Stomach (tissue), 9 donors: ENCODE measurements around the gene C19orf33. TPM values are rescaled to one million over a fixed set of nuclear protein-coding genes. Genes with fewer than 3 reads are reported as not detected.

Source experiments
- DNase-seq, 2 donors: peaks; one replicate each; pipeline versions ENCODE4 v3.0.0 to v3.0.0-alpha.2; 2013 to 2019
- H3K27ac ChIP-seq, 5 donors: fragments of 200-600 bp in 4 of 5; sonication (generic) in 4 of 5; one replicate each; pipeline ENCODE4 v1.5.1; 2013 to 2019; ENCODE audit warnings: mild to moderate bottlenecking in 1 of 5, moderate library complexity in 1 of 5
- H3K27me3 ChIP-seq, 3 donors: fragments of 200-600 bp; sonication (generic); one replicate each; pipeline ENCODE4 v1.5.1; 2017 to 2019; ENCODE audit warnings: mixed run types in 1 of 3
- H3K36me3 ChIP-seq, 4 donors: fragments of 200-600 bp; sonication (generic); 1 replicate in 3 of 4; 2 replicates in 1 of 4; pipeline ENCODE4 v1.5.1; 2016 to 2019
- H3K4me1 ChIP-seq, 4 donors: fragments of 200-600 bp; sonication (generic); one replicate each; pipeline ENCODE4 v1.5.1; 2016 to 2019
- H3K4me3 ChIP-seq, 4 donors: fragments of 200-600 bp; sonication (generic) in 3 of 4; one replicate each; pipeline ENCODE4 v1.5.1; 2016 to 2019; ENCODE audit warnings: mild to moderate bottlenecking in 1 of 4
- H3K9me3 ChIP-seq, 4 donors: fragments of 200-600 bp; sonication (generic); one replicate each; pipeline ENCODE4 v1.5.1; 2016 to 2019
- EP300 ChIP-seq: sonication (generic); formaldehyde crosslinking; IDR thresholded peaks from one replicate; pipeline ENCODE4 v1.6.1; 2017; ENCODE audit warnings: antibody characterized with exemption
- POLR2A ChIP-seq, 4 donors: fragments of 450-650 bp; IDR thresholded peaks; one replicate each; pipeline ENCODE4 v1.6.1; 2016; ENCODE audit warnings: antibody characterized with exemption in 4 of 4, control low read depth in 2 of 4, mild to moderate bottlenecking in 1 of 4, moderate library complexity in 1 of 4
- POLR2AphosphoS5 ChIP-seq, 3 donors: sonication (generic); formaldehyde crosslinking; IDR thresholded peaks; one replicate each; pipeline ENCODE4 v1.6.1; 2016; ENCODE audit warnings: antibody characterized with exemption in 3 of 3
- WGBS, 5 donors: extraction: QIAGEN DNeasy Blood & Tissue Kit in 3 of 5; methylation state at CpG; one replicate each; pipeline versions ENCODE4 v1.1.5 to v1.1.7; 2013 to 2018; 5-methylcytosine and 5-hydroxymethylcytosine counted together
- intact Hi-C: fragments of 100-400 bp; cut with DNase I; formaldehyde crosslinking; loops from one replicate; pipeline ENCODE4 v1.15.1; 2023; ENCODE audit warnings: low total_unique reads
- polyA plus RNA-seq, 3 donors: library from polyadenylated mRNA; stranded (reverse); fragments of 200-250 nt; gene quantifications; one replicate each; pipeline ENCODE4 v1.2.3, GENCODE V29; 2013
- total RNA-seq, 5 donors: library from RNA; depleted of rRNA; stranded (reverse); fragments of >200 nt; gene quantifications; one replicate each; pipeline versions ENCODE4 v1.1.0 to v1.2.3, GENCODE V29; 2014 to 2016
- TF ChIP-seq, protein P1 (sequence below), 7 experiments: fragments of 450-650 bp in 4 of 7; fragments of 200-600 bp in 3 of 7; sonication (generic) in 3 of 7; IDR thresholded peaks; one replicate each; pipeline ENCODE4 v1.5.1; 2016 to 2019; ENCODE audit warnings: antibody characterized with exemption in 7 of 7, control low read depth in 2 of 7, mild to moderate bottlenecking in 1 of 7
- donor health status: healthy with polysubstance abuse.
- donor health status: Bipolar disorder and iron deficiency.
- donor health status: healthy.

The C19orf33 gene
- total and polyA plus RNA-seq, 8 donors: 33.5 to 1,069 (median 286) TPM

DNA sequence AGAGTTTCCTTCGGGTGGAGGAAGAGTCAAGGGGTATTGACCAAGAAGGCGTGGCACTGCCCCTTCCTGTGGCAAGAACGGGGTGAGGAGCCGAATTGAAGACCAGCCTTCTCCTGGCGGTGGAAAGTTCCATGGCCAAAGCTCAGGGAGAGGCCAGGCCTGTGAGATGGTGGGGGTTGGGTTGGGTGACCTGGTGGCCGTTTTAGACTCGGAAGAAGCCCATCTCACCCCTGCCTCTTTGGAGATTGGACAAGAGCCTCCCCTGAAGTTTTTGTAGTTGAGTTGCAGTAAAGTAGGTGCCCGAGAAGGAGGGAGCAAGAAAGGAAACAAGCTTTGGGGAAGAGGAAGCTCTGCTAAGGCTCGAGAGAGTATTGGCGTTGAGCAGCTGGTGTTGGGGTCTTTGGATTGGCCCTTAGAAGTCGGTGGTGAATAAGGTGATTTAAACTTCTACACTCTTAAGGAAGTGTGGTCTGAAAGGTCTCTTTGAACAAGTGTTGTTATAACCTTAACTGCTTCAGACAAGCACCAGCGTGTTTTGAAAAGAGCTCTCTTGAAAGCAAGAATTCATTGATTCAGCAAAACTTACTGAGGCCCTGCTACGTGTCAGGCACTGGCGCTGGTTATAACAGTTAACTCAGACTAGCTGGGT lies 38.7 kb upstream of the C19orf33 start:
- Histone ChIP-seq H3K4me3 (peak overlapping the region; percentile 50 to 67 (median 57)), H3K4me1 (peaks cover 37 to 67% (median 52%) of the 10 kb centered on the region in 4 donors), H3K27me3 (peaks cover 0 to 12% (median 0%) of the 10 kb centered on the region in 3 donors), H3K9me3 (no peaks in the 10 kb centered on the region), H3K36me3 (no peaks in the 10 kb centered on the region), H3K27ac (peak overlapping the region; percentile 84 to 99 (median 90))
- TF ChIP-seq EP300 (no peak), POLR2A (IDR thresholded peaks at IDR 0.05) (no peak), POLR2AphosphoS5 (IDR thresholded peaks at IDR 0.05) (peak in 1 of 3 donors; percentile 12)
- TF ChIP-seq, protein P1, sequence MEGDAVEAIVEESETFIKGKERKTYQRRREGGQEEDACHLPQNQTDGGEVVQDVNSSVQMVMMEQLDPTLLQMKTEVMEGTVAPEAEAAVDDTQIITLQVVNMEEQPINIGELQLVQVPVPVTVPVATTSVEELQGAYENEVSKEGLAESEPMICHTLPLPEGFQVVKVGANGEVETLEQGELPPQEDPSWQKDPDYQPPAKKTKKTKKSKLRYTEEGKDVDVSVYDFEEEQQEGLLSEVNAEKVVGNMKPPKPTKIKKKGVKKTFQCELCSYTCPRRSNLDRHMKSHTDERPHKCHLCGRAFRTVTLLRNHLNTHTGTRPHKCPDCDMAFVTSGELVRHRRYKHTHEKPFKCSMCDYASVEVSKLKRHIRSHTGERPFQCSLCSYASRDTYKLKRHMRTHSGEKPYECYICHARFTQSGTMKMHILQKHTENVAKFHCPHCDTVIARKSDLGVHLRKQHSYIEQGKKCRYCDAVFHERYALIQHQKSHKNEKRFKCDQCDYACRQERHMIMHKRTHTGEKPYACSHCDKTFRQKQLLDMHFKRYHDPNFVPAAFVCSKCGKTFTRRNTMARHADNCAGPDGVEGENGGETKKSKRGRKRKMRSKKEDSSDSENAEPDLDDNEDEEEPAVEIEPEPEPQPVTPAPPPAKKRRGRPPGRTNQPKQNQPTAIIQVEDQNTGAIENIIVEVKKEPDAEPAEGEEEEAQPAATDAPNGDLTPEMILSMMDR (IDR thresholded peaks at IDR 0.05): no peak
- intact Hi-C loops: no loop called here
- DNase-seq: peak; percentile 63 to 70
- WGBS, 5 donors: 19 to 48% (median 26%) methylated on average over 14 of the region's 14 CpGs

DNA sequence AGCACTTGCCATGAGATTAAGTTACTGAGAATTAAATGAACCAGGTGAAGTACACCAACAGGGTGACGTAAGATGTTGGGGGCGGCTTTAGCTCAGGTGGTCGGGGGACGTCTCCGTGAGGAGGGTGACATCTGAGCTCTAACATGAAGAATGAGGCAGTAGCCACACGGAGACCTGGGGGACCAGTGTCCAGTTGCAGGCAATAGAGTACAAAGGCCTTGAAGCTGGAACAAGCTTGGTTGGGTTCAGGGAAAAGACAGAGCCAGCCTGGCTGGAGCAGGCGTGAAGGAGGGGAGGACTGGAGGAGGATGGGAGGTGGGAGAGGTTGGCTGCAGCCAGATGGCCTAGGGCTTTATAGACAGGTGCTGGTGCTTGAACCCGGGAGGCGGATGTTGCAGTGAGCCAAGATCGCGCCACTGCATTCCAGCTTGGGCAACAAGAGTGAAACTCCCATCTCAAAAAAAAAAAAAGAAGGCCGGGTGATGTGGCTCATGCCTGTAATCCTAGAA lies 38.1 kb upstream of the C19orf33 start:
- TF ChIP-seq, protein P1 (IDR thresholded peaks at IDR 0.05): no peak
- no peak for TF ChIP-seq EP300
- Histone ChIP-seq H3K4me3 (peak overlapping the region; percentile 50 to 67 (median 57)), H3K4me1 (peaks cover 42 to 73% (median 56%) of the 10 kb centered on the region in 4 donors), H3K9me3 (no peaks in the 10 kb centered on the region), H3K36me3 (no peaks in the 10 kb centered on the region), H3K27ac (peak overlapping the region; percentile 67 to 95 (median 88)), H3K27me3 (peaks cover 0 to 12% (median 0%) of the 10 kb centered on the region in 3 donors)
- DNase-seq: no peak
- intact Hi-C loops: no loop called here
- WGBS, 5 donors: 39 to 74% (median 48%) methylated on average over 12 of the region's 12 CpGs

DNA sequence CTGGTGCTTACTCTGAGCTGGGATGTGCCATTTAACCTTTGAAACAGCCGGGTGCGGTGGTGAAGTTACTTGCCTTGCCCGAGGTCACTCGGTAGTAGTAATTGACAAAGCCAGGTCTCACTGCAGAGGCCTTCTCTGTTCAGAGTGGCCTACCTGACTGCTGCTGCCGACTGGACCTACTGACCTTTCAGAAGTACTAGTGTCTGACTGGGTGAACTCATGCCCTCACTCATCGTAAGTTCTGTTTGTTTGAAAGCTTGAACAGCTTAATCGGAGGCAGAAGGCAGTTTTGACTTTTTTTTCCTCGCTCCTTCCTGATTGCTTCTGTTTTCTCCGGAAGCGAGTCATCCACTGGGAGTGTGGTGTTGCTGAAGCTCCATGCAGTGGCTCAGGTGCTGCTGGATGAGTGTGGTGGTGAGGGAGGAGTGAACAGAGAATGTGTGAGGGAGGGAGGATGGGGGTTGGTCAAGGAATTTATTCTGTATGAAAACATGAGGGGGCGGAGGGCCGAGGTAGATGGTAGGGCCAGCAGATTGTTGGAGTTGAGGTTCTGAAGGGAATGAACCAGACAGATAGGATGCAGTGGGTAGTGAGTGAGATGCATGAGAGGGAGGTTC lies 37.0 kb upstream of the C19orf33 start:
- DNase-seq: peak in 1 of 2 donors; percentile 72
- peak in 1 of 3 donors; percentile 10 for TF ChIP-seq POLR2AphosphoS5 (IDR thresholded peaks at IDR 0.05)
- TF ChIP-seq, protein P1 (IDR thresholded peaks at IDR 0.05): no peak
- WGBS, 5 donors: 27 to 54% (median 43%) methylated on average over 12 of the region's 12 CpGs
- intact Hi-C loops: no loop called here
- H3K4me1 ChIP-seq: peaks cover 50 to 80% (median 61%) of the 10 kb centered on the region in 4 donors
- peak overlapping the region in 3 of 4 donors; percentile 50 to 67 (median 52) for H3K4me3 ChIP-seq
- H3K27me3 ChIP-seq: peaks cover 0 to 12% (median 0%) of the 10 kb centered on the region in 3 donors
- H3K36me3 ChIP-seq: no peaks in the 10 kb centered on the region
- peak overlapping the region; percentile 67 to 95 (median 88) for H3K27ac ChIP-seq
- no peaks in the 10 kb centered on the region for H3K9me3 ChIP-seq

DNA sequence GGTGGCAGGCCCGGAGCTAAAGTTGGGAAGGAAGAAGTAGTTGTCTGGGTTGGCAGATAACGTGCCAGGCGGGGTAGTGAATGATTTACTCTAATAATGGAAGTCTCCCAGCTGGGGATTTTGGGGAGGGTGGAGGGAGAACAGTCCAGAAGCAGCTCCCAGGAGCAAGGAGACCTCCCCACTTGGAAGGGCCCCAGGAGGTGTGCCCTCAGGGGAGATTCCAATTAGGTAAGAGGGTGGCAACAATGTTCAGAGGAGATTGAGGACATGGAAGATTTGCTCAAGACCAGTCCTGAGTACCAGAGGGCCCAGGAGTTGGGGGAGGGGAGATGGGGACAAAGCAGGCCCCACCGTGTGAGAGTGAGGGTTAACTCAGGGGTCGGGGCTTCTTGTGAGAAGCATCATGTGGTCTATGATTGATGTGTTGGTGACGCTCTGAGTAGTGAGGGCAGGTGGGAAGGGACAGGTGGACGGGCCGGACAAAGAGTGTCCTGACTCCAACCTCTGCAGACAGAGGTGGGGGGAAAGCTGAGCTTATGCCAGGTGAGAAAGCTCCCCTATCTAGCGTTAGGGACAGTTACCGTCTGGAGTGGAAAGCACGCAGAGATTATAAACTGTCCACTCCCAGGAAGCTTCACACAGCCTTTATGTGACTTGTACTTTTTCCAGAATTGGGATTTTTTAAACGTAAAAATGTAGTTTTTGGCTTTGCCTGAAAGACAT lies 36.1 kb upstream of the C19orf33 start:
- no peak for TF ChIP-seq POLR2AphosphoS5 (IDR thresholded peaks at IDR 0.05)
- no peak for TF ChIP-seq POLR2A (IDR thresholded peaks at IDR 0.05)
- TF ChIP-seq EP300: no peak
- TF ChIP-seq, protein P1 (IDR thresholded peaks at IDR 0.05): no peak
- peak overlapping the region in 3 of 4 donors; percentile 17 to 67 (median 52) for H3K4me3 ChIP-seq
- H3K9me3 ChIP-seq: no peaks in the 10 kb centered on the region
- peaks cover 51 to 89% (median 62%) of the 10 kb centered on the region in 4 donors for H3K4me1 ChIP-seq
- H3K27ac ChIP-seq: peak overlapping the region; percentile 67 to 95 (median 88)
- intact Hi-C loops: no loop called here
- peaks cover 0 to 12% (median 0%) of the 10 kb centered on the region in 3 donors for H3K27me3 ChIP-seq
- no peaks in the 10 kb centered on the region for H3K36me3 ChIP-seq
- peak; percentile 56 to 81 for DNase-seq
- 31 to 51% (median 37%) methylated on average over 12 of the region's 12 CpGs for WGBS, 5 donors
